Liver (tissue), 9 donors: Measurements from ENCODE around the gene VPS26A. TPM values are rescaled to one million over a fixed set of nuclear protein-coding genes. Genes with fewer than 3 reads are reported as not detected.
A peak's percentile ranks its signal among the peaks of the same experiment; 100 is the strongest.

ENCODE experiments used
- DNase-seq: peaks from one replicate; pipeline ENCODE4 v3.0.0-alpha.2; 2017; ENCODE audit warnings: low spot score
- H3K27ac ChIP-seq, 2 donors: one replicate each; pipeline ENCODE4 v1.7.0; 2013; ENCODE audit warnings: inconsistent platforms in 2 of 2, low read length in 2 of 2, control low read depth in 1 of 2, low read depth in 1 of 2, mild to moderate bottlenecking in 1 of 2
- H3K27me3 ChIP-seq, 4 donors: one replicate each; pipeline versions ENCODE4 v1.6.1 to v1.7.0; 2013; ENCODE audit warnings: low read length in 3 of 4, inconsistent platforms in 1 of 4, mild to moderate bottlenecking in 1 of 4, moderate library complexity in 1 of 4; ENCODE audit not compliant: control insufficient read depth in 4 of 4, insufficient read depth in 4 of 4
- H3K36me3 ChIP-seq, 4 donors: one replicate each; pipeline versions ENCODE4 v1.6.1 to v1.7.0; 2013; ENCODE audit warnings: low read length in 3 of 4, mild to moderate bottlenecking in 3 of 4, low read depth in 1 of 4, moderate library complexity in 1 of 4; ENCODE audit not compliant: control insufficient read depth in 4 of 4, insufficient read depth in 3 of 4
- H3K4me1 ChIP-seq, 4 donors: one replicate each; pipeline versions ENCODE4 v1.6.1 to v1.7.0; 2013; ENCODE audit warnings: low read length in 3 of 4, mild to moderate bottlenecking in 3 of 4, moderate library complexity in 1 of 4; ENCODE audit not compliant: control insufficient read depth in 4 of 4, insufficient read depth in 4 of 4
- H3K4me3 ChIP-seq, 3 donors: one replicate each; pipeline versions ENCODE4 v1.6.1 to v1.7.0; 2013; ENCODE audit warnings: low read length in 3 of 3, control low read depth in 1 of 3, low read depth in 1 of 3, mild to moderate bottlenecking in 1 of 3
- H3K9ac ChIP-seq, 2 donors: one replicate each; pipeline ENCODE4 v1.7.0; 2013; ENCODE audit warnings: low read length in 2 of 2, mild to moderate bottlenecking in 2 of 2, moderate library complexity in 2 of 2, control low read depth in 1 of 2, low read depth in 1 of 2
- H3K9me3 ChIP-seq, 4 donors: one replicate each; pipeline versions ENCODE4 v1.6.1 to v1.7.0; 2013; ENCODE audit warnings: low read length in 3 of 4; ENCODE audit not compliant: control insufficient read depth in 4 of 4
- ATF3 ChIP-seq: IDR thresholded peaks from 2 replicates; pipeline ENCODE4 v1.6.1; 2016; ENCODE audit warnings: antibody characterized with exemption
- CTCF ChIP-seq: fragments of 150-350 bp; IDR thresholded peaks from 2 replicates; pipeline ENCODE4 v1.5.1; 2017; ENCODE audit warnings: improper control_type of control experiment, low read depth, low read length; ENCODE audit not compliant: missing input control
- EGR1 ChIP-seq, 2 donors: IDR thresholded peaks; 2 replicates each; pipeline ENCODE4 v1.6.1; 2016 to 2018; ENCODE audit warnings: antibody characterized with exemption in 2 of 2, low read depth in 2 of 2
- GABPA ChIP-seq, 2 donors: IDR thresholded peaks in 1 of 2; conservative IDR thresholded peaks in 1 of 2; 2 replicates each; pipeline ENCODE4 v1.6.1; 2016; ENCODE audit warnings: antibody characterized with exemption in 2 of 2, mild to moderate bottlenecking in 1 of 2, moderate library complexity in 1 of 2
- HNF4A ChIP-seq, 2 donors: conservative IDR thresholded peaks; 2 replicates each; pipeline ENCODE4 v1.6.1; 2016; ENCODE audit warnings: antibody characterized with exemption in 2 of 2, mild to moderate bottlenecking in 2 of 2
- JUND ChIP-seq, 2 donors: IDR thresholded peaks; 2 replicates each; pipeline ENCODE4 v1.6.1; 2016; ENCODE audit warnings: antibody characterized with exemption in 2 of 2
- MAX ChIP-seq: IDR thresholded peaks from 2 replicates; pipeline ENCODE4 v1.6.1; 2016; ENCODE audit warnings: antibody characterized with exemption
- NR2F2 ChIP-seq: IDR thresholded peaks from 2 replicates; pipeline ENCODE4 v1.6.1; 2016; ENCODE audit warnings: antibody characterized with exemption
- RAD21 ChIP-seq, 2 donors: IDR thresholded peaks; 2 replicates each; pipeline ENCODE4 v1.6.1; 2016; ENCODE audit warnings: antibody characterized with exemption in 2 of 2, mild to moderate bottlenecking in 2 of 2
- REST ChIP-seq: IDR thresholded peaks from 2 replicates; pipeline ENCODE4 v1.6.1; 2016; ENCODE audit warnings: antibody characterized with exemption, mild to moderate bottlenecking
- SP1 ChIP-seq: IDR thresholded peaks from 2 replicates; pipeline ENCODE4 v1.6.1; 2018; ENCODE audit warnings: antibody characterized with exemption, mild to moderate bottlenecking
- YY1 ChIP-seq: IDR thresholded peaks from 2 replicates; pipeline ENCODE4 v1.6.1; 2016; ENCODE audit warnings: antibody characterized with exemption, mild to moderate bottlenecking
- ZBTB33 ChIP-seq: IDR thresholded peaks from 2 replicates; pipeline ENCODE4 v1.6.1; 2016; ENCODE audit warnings: antibody characterized with exemption
- WGBS: extraction: QIAGEN DNeasy Blood & Tissue Kit; methylation state at CpG from one replicate; pipeline ENCODE4 v1.1.7; 2013; 5-methylcytosine and 5-hydroxymethylcytosine counted together
- polyA plus RNA-seq, 2 donors: library from polyadenylated mRNA; stranded (reverse) in 1 of 2; unstranded in 1 of 2; fragments of 200-250 nt in 1 of 2; fragments of >200 nt in 1 of 2; fragmentation: Nextera tagmentation in 1 of 2; extraction: Ambion mirVana in 1 of 2; gene quantifications; one replicate each; pipeline versions ENCODE4 v1.2.1 to v1.2.3, GENCODE V29; 2013 to 2015
- total RNA-seq, 2 donors: library from RNA; depleted of rRNA; stranded (reverse); fragments of >200 nt; gene quantifications; one replicate each; pipeline ENCODE4 v1.2.3, GENCODE V29; 2014
- donor health status: healthy.
- donor health status: healthy.
- donor health status: healthy.
- donor health status: healthy.
- donor health status: healthy.

The VPS26A gene
- total and polyA plus RNA-seq, 4 donors: 10.9 to 21.4 (median 14.5) TPM

GRCh38 chr10:69088471-69088769 lies 35.6 kb upstream of the VPS26A start:
- peak overlapping the region; percentile 30 to 80 (median 42) for H3K4me3 ChIP-seq
- no peaks in the 10 kb centered on the region for H3K36me3 ChIP-seq
- no peak for TF ChIP-seq HNF4A (conservative IDR thresholded peaks at IDR 0.05)
- TF ChIP-seq RAD21 (IDR thresholded peaks at IDR 0.05): no peak
- TF ChIP-seq EGR1 (IDR thresholded peaks at IDR 0.05; ENCODE audit: low read depth in 2 of 2): no peak
- TF ChIP-seq CTCF: no peak
- no peak for TF ChIP-seq ATF3
- no peak for TF ChIP-seq REST
- peak overlapping the region; percentile 76 to 88 for H3K27ac ChIP-seq
- no peaks in the 10 kb centered on the region for H3K9me3 ChIP-seq
- no peaks in the 10 kb centered on the region for H3K4me1 ChIP-seq
- no peak for DNase-seq
- no peaks in the 10 kb centered on the region for H3K27me3 ChIP-seq
- 71% methylated on average over 3 of the region's 3 CpGs for WGBS
- peak overlapping the region; percentile 82 to 88 for H3K9ac ChIP-seq

GRCh38 chr10:69088801-69089501 lies 35.0 kb upstream of the VPS26A start:
- TF ChIP-seq MAX (no peak), JUND (IDR thresholded peaks at IDR 0.05) (peak; percentile 62 to 71), SP1 (no peak), YY1 (peak; percentile 38), CTCF (no peak), ZBTB33 (no peak), GABPA (IDR thresholded peaks at IDR 0.05 in 1 of 2, conservative IDR thresholded peaks at IDR 0.05 in 1 of 2) (peak in 1 of 2 donors; percentile 32), NR2F2 (no peak)
- Histone ChIP-seq H3K4me1 (no peaks in the 10 kb centered on the region), H3K4me3 (peak overlapping the region in 2 of 3 donors; percentile 30 to 80), H3K9ac (peak overlapping the region; percentile 33 to 82), H3K27ac (peak overlapping the region; percentile 84 to 88), H3K9me3 (no peaks in the 10 kb centered on the region), H3K27me3 (no peaks in the 10 kb centered on the region), H3K36me3 (no peaks in the 10 kb centered on the region)
- 70% methylated on average over 10 of the region's 10 CpGs for WGBS
- DNase-seq: no peak
